Trophoblast cell (in vitro differentiated cells and primary cell): ENCODE results near the gene KRT73.

Experiments
- DNase-seq, 2 donors: peaks; one replicate each; pipeline ENCODE4 v3.0.0-alpha.2; 2016
- H2AFZ ChIP-seq: 2 replicates; pipeline ENCODE4 v1.6.1; 2013; ENCODE audit warnings: low read length, moderate library complexity, mild to moderate bottlenecking; ENCODE audit not compliant: insufficient read depth, poor library complexity
- H2AK5ac ChIP-seq: 2 replicates; pipeline ENCODE4 v1.6.1; 2013; ENCODE audit warnings: mild to moderate bottlenecking, low read length
- H2BK120ac ChIP-seq: 2 replicates; pipeline ENCODE4 v1.6.1; 2013; ENCODE audit warnings: low read length, mild to moderate bottlenecking, moderate library complexity; ENCODE audit not compliant: insufficient read depth, poor library complexity
- H2BK12ac ChIP-seq: 2 replicates; pipeline ENCODE4 v1.6.1; 2013; ENCODE audit warnings: mild to moderate bottlenecking, low read length, moderate library complexity
- H2BK5ac ChIP-seq: 2 replicates; pipeline ENCODE4 v1.6.1; 2013; ENCODE audit warnings: low read length, low read depth, moderate library complexity, mild to moderate bottlenecking; ENCODE audit not compliant: poor library complexity
- H3K14ac ChIP-seq: 2 replicates; pipeline ENCODE4 v1.6.1; 2013; ENCODE audit warnings: mild to moderate bottlenecking, low read length
- H3K18ac ChIP-seq: 2 replicates; pipeline ENCODE4 v1.6.1; 2013; ENCODE audit warnings: mild to moderate bottlenecking, low read length
- H3K23ac ChIP-seq: 2 replicates; pipeline ENCODE4 v1.6.1; 2013; ENCODE audit warnings: low read length
- H3K27ac ChIP-seq: 2 replicates; pipeline ENCODE4 v1.5.1; 2013; ENCODE audit warnings: low read depth, mild to moderate bottlenecking, inconsistent platforms, low read length, moderate library complexity
- H3K27me3 ChIP-seq: 2 replicates; pipeline ENCODE4 v1.6.1; 2013; ENCODE audit warnings: inconsistent platforms, mild to moderate bottlenecking, low read length, moderate library complexity; ENCODE audit not compliant: insufficient read depth
- H3K36me3 ChIP-seq, 2 experiments: 1 replicate in 1 of 2; 2 replicates in 1 of 2; pipeline ENCODE4 v1.6.1; 2013; ENCODE audit warnings: low read length in 2 of 2, mild to moderate bottlenecking in 2 of 2, moderate library complexity in 1 of 2; ENCODE audit not compliant: insufficient read depth in 2 of 2, control insufficient read depth in 1 of 2
- H3K4ac ChIP-seq: 2 replicates; pipeline ENCODE4 v1.6.1; 2013; ENCODE audit warnings: low read depth, mild to moderate bottlenecking, low read length, moderate library complexity
- H3K4me1 ChIP-seq, 2 experiments: 1 replicate in 1 of 2; 2 replicates in 1 of 2; pipeline ENCODE4 v1.6.1; 2013; ENCODE audit warnings: low read length in 2 of 2, mild to moderate bottlenecking in 2 of 2, moderate library complexity in 1 of 2; ENCODE audit not compliant: insufficient read depth in 2 of 2, control insufficient read depth in 1 of 2
- H3K4me2 ChIP-seq: 2 replicates; pipeline ENCODE4 v1.6.1; 2013; ENCODE audit warnings: inconsistent platforms, mild to moderate bottlenecking, low read length, moderate library complexity
- H3K4me3 ChIP-seq: 2 replicates; pipeline ENCODE4 v1.5.1; 2013; ENCODE audit warnings: mild to moderate bottlenecking, low read depth, low read length, inconsistent platforms
- H3K79me1 ChIP-seq: one replicate; pipeline ENCODE4 v1.6.1; 2013; ENCODE audit warnings: low read length
- H3K79me2 ChIP-seq: 2 replicates; pipeline ENCODE4 v1.6.1; 2013; ENCODE audit warnings: low read length, mild to moderate bottlenecking; ENCODE audit not compliant: control insufficient read depth, insufficient read depth, poor library complexity
- H3K9ac ChIP-seq: 2 replicates; pipeline ENCODE4 v1.6.1; 2013; ENCODE audit warnings: mild to moderate bottlenecking, low read length
- H3K9me3 ChIP-seq: 2 replicates; pipeline ENCODE4 v1.6.1; 2013; ENCODE audit warnings: low read depth, mild to moderate bottlenecking, control low read depth, inconsistent platforms, low read length; ENCODE audit not compliant: insufficient read depth
- H4K12ac ChIP-seq: 2 replicates; pipeline ENCODE4 v1.6.1; 2013; ENCODE audit warnings: low read depth, mild to moderate bottlenecking, low read length, moderate library complexity
- H4K8ac ChIP-seq: 2 replicates; pipeline ENCODE4 v1.6.1; 2013; ENCODE audit warnings: low read depth, mild to moderate bottlenecking, low read length, moderate library complexity
- H4K91ac ChIP-seq: one replicate; pipeline ENCODE4 v1.6.1; 2013; ENCODE audit warnings: low read depth, mild to moderate bottlenecking, low read length, moderate library complexity
- WGBS: extraction: QIAGEN DNeasy Blood & Tissue Kit; methylation state at CpG from one replicate; pipeline ENCODE4 v1.1.7; 2013; ENCODE audit warnings: missing lambda C conversion rate; ENCODE audit not compliant: insufficient read length, insufficient coverage; ENCODE audit errors: extremely low coverage; 5-methylcytosine and 5-hydroxymethylcytosine counted together

Gene KRT73

DNA sequence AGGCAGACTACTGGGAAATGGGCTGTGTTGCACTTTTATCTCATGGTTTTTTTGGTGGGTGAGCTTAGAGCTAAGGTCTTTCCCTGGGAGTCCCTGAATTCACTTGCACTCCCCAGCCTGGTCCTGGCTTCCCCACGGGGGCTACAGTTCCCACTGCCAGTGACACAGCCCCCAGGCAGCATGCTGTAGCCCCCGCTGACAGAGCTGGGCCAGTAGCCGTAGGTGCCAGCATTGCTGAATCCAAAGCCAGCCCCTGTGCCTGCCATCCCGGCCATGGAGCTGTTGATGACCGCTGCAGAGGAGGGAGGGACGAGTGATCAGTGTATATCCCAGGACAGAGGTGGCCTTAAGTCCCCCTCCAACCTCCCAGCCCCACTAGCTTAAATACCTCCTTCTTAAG is 10.2 kb downstream of the KRT73 start:
- Histone ChIP-seq H4K12ac (no peak overlapping the region), H3K36me3 (no peaks in the 10 kb centered on the region), H2AFZ (no peak overlapping the region), H2BK12ac (no peak overlapping the region), H2BK120ac (no peak overlapping the region), H4K91ac (no peak overlapping the region), H3K9ac (no peak overlapping the region), H3K14ac (no peak overlapping the region), H3K27me3 (no peaks in the 10 kb centered on the region), H3K27ac (no peak overlapping the region), H3K79me1 (no peaks in the 10 kb centered on the region), H3K4me3 (no peak overlapping the region), H3K9me3 (peaks cover 3% of the 10 kb centered on the region), H4K8ac (no peak overlapping the region), H3K4me2 (no peak overlapping the region), H3K4me1 (no peaks in the 10 kb centered on the region), H2BK5ac (no peak overlapping the region), H3K18ac (no peak overlapping the region), H2AK5ac (no peak overlapping the region), H3K79me2 (no peaks in the 10 kb centered on the region), H3K23ac (no peak overlapping the region), H3K4ac (no peak overlapping the region)
- WGBS: no CpG with 5 or more reads among the region's 6 CpGs
- no peak for DNase-seq

DNA sequence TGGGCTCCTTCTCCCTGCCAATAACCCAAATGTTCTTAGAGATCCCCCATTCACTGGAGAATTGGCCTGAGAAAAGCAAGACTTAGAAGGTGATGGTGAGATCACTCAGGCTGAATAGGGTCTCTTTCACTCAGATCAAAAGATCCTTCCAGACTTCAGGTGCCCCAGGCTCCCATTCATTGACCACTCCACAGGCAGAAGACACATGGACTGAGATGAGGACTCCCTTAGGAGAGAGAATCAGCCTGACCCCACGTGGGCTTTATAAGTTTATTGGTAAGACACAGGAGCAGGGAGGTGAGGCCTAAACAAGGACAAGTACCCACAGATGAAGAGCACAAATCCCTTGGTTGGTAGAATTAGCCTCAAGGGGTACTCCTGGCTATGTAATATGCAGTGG is 11.0 kb downstream of the KRT73 start:
- H2BK12ac ChIP-seq: no peak overlapping the region
- H3K23ac ChIP-seq: no peak overlapping the region
- no peaks in the 10 kb centered on the region for H3K79me1 ChIP-seq
- no peak overlapping the region for H4K91ac ChIP-seq
- H4K8ac ChIP-seq: no peak overlapping the region
- no peaks in the 10 kb centered on the region for H3K27me3 ChIP-seq
- no peak overlapping the region for H3K4ac ChIP-seq
- H3K9me3 ChIP-seq: peaks cover 3% of the 10 kb centered on the region
- H3K4me1 ChIP-seq: no peaks in the 10 kb centered on the region
- DNase-seq: no peak
- H3K36me3 ChIP-seq: no peaks in the 10 kb centered on the region
- H4K12ac ChIP-seq: no peak overlapping the region
- WGBS: no CpG with 5 or more reads among the region's 1 CpG
- no peaks in the 10 kb centered on the region for H3K79me2 ChIP-seq
- no peak overlapping the region for H2AFZ ChIP-seq
- no peak overlapping the region for H3K9ac ChIP-seq
- no peak overlapping the region for H2BK5ac ChIP-seq
- no peak overlapping the region for H3K4me2 ChIP-seq
- H2BK120ac ChIP-seq: no peak overlapping the region
- no peak overlapping the region for H3K18ac ChIP-seq
- no peak overlapping the region for H2AK5ac ChIP-seq
- H3K14ac ChIP-seq: no peak overlapping the region
- H3K27ac ChIP-seq: no peak overlapping the region
- H3K4me3 ChIP-seq: no peak overlapping the region

DNA sequence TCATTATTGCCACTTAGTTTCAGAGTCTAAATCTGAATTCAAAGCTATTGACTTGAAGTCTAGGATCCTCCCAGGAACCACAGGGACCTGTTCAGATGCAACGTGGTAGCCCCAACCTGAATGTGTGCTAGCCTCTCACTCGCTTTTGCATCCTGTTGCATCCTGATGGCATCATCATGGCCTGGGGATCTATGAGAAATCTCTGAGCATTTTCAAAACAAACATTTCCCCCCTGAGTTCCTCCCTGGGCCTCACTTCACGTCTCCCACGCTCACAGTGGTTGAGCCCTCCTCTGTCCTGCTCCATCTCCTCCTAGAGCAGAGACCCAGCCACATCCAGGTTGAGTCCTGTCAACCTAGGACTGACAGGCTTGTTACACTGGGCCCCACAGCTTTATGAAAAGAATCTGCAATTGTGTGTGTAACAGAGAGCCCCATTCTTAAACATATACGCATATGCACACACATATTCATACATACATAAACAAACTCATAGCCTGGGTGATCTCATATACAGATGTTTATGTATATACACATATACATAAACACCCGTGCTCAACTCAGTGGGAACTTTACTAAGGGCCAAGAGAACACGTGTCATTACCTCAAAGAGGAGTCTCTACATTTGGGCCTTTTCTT is 11.7 kb downstream of the KRT73 start:
- no peak overlapping the region for H3K18ac ChIP-seq
- no peaks in the 10 kb centered on the region for H3K79me2 ChIP-seq
- WGBS: no CpG with 5 or more reads among the region's 7 CpGs
- no peak overlapping the region for H2AK5ac ChIP-seq
- no peak overlapping the region for H3K4me3 ChIP-seq
- H3K27ac ChIP-seq: no peak overlapping the region
- no peak overlapping the region for H4K12ac ChIP-seq
- no peaks in the 10 kb centered on the region for H3K4me1 ChIP-seq
- H3K79me1 ChIP-seq: no peaks in the 10 kb centered on the region
- no peak overlapping the region for H4K8ac ChIP-seq
- H4K91ac ChIP-seq: no peak overlapping the region
- no peaks in the 10 kb centered on the region for H3K27me3 ChIP-seq
- H2BK120ac ChIP-seq: no peak overlapping the region
- no peak overlapping the region for H3K4me2 ChIP-seq
- H2BK12ac ChIP-seq: no peak overlapping the region
- no peak overlapping the region for H3K23ac ChIP-seq
- H2BK5ac ChIP-seq: no peak overlapping the region
- H3K36me3 ChIP-seq: no peaks in the 10 kb centered on the region
- H3K14ac ChIP-seq: no peak overlapping the region
- H3K4ac ChIP-seq: no peak overlapping the region
- DNase-seq: no peak
- H2AFZ ChIP-seq: no peak overlapping the region
- H3K9ac ChIP-seq: no peak overlapping the region
- H3K9me3 ChIP-seq: peaks cover 3% of the 10 kb centered on the region

DNA sequence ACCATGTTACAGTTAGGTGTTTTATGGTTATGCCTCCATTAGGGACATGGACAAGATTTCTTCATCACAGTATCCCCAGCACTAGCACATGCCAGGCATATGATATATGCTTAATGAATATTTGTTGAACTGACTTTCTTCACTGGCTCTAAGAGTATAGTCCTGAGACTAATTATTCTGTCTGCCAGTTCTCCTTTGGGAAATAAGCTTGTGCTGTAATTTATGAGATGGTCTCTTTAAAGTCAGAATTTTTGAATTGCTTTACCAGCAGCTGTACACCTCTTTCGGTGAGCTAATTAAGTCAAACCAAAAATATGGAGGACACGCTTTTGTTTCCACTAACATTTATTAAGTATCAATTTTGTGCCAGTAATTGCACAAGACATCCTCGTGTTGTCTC is 12.3 kb downstream of the KRT73 start:
- Histone ChIP-seq H4K91ac (no peak overlapping the region), H4K12ac (no peak overlapping the region), H2AFZ (no peak overlapping the region), H3K79me1 (no peaks in the 10 kb centered on the region), H2BK5ac (no peak overlapping the region), H3K36me3 (no peaks in the 10 kb centered on the region), H2AK5ac (no peak overlapping the region), H3K23ac (no peak overlapping the region), H3K9me3 (peaks cover 3% of the 10 kb centered on the region), H2BK120ac (no peak overlapping the region), H3K27ac (no peak overlapping the region), H3K27me3 (no peaks in the 10 kb centered on the region), H3K9ac (no peak overlapping the region), H3K14ac (no peak overlapping the region), H4K8ac (no peak overlapping the region), H2BK12ac (no peak overlapping the region), H3K4me2 (no peak overlapping the region), H3K79me2 (no peaks in the 10 kb centered on the region), H3K4me1 (no peaks in the 10 kb centered on the region), H3K4ac (no peak overlapping the region), H3K4me3 (no peak overlapping the region), H3K18ac (no peak overlapping the region)
- no CpG with 5 or more reads among the region's 3 CpGs for WGBS
- DNase-seq: no peak
